Superior temporal gyrus (tissue), 1 donor: ENCODE results near the gene MMP19.
"Not testable (repeated sequence)": the region's sequence is repeated elsewhere in the genome, so short reads cannot be mapped to it uniquely, and the experiment has no call there.

Experiments used
- DNase-seq: peaks from one replicate; pipeline ENCODE4 v3.0.0-alpha.2; 2016; ENCODE audit errors: extremely low spot score

MMP19 gene, protein sequence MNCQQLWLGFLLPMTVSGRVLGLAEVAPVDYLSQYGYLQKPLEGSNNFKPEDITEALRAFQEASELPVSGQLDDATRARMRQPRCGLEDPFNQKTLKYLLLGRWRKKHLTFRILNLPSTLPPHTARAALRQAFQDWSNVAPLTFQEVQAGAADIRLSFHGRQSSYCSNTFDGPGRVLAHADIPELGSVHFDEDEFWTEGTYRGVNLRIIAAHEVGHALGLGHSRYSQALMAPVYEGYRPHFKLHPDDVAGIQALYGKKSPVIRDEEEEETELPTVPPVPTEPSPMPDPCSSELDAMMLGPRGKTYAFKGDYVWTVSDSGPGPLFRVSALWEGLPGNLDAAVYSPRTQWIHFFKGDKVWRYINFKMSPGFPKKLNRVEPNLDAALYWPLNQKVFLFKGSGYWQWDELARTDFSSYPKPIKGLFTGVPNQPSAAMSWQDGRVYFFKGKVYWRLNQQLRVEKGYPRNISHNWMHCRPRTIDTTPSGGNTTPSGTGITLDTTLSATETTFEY

DNA sequence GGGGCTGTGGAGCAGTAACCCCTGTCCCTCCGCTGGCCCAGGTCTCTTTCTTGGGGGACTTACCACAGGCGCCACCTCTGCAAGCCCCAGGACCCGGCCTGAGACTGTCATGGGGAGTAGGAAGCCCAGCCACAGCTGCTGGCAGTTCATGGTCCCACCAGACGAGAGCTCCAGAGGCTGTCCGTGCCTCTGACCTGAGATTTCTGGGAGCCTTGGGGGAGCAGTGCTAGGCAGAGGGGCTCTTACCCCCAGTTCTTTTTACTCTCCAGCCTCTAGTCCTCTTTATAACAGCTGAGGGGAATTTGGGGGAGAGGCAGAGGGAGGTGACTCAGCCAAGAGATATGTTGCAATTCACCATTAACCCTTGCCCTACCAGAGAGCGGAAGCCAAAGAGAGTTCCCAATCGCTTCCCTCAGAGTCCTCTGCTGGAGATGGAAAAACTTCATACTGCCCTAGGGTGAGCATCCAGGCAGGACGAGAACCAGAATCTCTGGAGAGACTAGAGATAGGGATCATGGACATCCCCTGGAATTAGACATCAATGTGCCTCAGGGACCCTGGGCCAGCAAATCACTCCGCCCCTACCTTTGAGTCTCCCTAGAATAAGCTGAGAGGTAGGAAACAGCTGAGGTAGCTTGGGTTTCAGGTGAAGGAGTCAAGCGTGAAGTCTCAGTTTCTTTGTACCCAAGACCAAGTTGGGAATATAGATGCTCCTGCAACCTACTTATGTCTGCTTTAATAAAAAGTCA lies at the start of gene MMP19:
Gene MMP19, minus strand, starts transcription at position 256 of the 749 bp plus-strand sequence. Its CDS starts 106 bp downstream, at position 150.
- no peak for DNase-seq

DNA sequence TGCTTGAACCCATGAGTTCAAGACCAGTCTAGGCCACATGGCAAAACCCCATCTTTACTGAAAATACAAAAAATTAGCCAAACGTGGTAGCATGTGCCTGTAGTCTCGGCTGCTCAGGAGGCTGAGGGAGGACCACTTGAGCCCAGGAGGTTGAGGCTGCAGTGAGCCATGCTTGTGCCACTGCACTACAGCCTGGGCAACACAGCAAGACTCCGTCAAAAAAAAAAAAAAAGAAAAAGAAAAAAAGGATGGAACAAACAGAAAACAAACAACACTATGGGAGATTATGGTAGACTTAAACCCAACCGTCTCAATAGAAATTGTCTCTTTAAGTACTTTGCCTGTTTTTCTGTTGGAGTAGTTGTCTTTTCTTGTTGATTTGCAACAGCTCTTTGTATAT lies 48.6 kb upstream of the MMP19 start:
- DNase-seq, result no peak

DNA sequence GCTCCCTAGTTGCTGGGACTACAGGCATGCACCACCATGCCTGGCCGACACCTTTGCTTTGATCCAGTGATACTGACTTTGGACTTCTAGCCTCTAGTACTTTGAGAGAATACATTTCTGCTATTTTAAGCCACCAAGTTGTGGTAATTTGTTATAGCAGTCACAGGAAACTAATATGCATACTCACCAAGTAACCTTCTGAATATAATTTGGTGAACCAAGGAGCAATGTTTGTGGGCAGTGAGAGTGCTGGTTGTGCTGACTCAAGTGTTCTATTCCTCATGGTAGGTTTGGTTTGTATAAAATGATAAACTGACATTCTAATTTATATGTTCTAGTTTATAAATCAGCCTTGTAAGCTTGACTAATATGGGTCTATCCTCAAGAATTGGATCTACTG lies 42.4 kb upstream of the MMP19 start:
- no peak for DNase-seq

DNA sequence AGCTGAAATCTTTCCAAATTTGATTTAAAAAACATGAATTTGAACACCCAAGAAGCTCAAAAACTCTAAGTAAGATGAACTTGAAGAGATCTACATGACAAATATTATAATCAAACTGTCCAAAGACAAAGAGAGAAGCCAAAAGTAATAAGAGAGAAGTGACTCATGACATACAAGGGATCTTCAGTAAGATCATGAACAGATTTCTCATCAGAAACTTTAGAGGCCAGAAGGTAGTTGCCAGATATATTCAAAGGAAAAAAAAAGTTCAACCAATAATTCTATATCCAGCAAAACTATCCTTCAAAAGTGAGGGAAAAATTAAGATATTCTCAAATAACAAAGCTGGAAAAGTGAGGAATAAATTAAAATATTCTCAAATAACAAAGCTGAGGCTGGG lies 35.1 kb upstream of the MMP19 start:
- no peak for DNase-seq

DNA sequence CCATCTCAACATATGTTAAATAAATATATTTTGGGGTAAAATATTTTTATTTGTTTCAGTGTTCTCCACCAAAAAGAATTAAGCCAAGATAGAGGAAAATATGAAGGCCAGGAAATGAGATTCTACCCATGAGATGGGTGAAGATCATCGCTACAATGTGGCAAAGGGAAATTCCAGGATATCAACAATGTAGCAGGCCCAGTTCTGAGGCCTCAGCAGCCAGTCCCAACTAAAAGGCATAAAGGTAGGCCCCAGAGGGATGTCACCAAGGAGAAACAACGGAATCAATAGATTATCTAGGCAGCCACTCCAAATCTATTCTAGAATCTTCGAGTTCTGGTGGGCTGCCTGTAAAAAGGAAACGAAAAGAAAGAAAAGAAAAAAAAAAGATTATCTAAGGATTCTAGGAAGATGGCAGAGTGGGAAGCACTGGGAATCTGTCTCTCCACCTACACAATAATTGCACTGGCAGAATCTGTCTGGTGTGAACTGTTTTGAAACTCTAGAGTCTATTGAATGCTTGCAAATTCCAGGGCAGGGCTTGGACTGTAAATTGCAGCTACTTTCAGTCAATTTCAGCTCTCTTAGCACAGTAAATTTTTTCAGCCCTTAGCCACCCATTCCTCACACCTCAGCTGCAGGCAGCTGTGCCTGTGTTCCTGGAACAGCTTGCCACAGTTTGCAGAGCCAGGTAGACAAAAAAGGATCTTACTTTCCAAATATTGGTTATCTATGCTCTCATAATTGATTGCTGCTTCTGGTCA lies 33.1 kb upstream of the MMP19 start:
- peak; percentile 40 for DNase-seq

DNA sequence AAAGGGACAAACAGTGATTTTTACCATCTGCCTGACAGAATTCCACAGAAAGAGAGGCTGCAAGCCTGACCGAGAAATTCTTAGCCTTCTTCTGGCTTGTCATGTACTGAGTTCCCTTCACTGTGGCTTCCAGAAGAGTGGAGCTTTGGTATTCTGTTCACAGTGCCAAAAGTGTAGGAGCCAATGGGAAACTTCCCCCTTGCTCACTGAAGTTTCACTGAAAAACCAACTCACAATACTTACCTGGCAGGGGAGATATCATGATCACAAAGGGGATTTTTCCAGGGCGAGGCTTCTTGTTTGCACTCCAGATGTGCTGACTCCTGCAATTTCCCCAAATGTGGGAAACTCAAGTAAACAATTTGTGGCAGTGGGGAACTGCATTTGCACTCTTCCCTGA lies 31.7 kb upstream of the MMP19 start:
- no peak for DNase-seq

DNA sequence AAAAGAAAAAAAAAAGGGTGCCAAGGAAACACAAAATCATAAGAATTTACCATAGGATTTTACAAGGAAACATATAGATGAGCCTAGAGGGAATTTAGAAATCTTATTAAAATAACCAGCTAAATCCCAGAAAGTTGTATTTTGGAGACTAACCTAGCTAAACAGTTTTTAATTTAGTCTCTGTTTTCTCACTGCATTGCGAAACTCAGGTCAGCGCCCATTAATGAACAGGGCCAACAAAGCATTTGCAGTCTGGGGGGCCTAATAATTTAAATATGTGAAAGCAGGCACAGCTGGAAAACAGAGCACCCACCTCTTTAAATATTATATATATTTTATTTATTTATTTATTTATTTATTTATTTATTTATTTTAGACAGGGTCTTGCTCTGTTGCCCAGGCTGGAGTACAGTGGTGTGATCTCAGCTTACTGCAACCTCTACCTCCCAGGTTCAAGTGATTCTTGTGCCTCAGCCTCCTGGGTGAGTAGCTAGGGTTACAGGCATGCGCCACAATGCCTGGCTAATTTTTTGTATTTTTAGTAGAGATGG lies 23.8 kb upstream of the MMP19 start:
- DNase-seq, result not testable (repeated sequence)

DNA sequence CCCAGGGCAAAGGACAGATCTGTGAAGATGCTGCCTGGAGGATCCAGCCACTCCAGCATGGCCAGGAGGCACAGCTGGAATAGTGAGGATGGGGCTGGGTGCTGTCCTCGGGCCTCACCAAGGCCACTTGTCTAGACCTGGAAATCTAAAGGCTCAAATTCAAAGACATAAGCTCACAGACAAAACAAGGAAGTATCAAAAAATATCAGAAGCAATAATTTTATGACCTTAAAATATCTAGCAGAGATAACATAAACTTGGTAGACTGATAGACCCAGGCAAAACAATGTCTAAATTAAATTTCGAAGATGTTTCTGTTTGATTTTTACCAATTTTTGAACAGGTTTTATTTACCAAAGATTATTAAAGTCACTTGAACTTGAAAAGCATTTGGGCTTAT lies 22.6 kb upstream of the MMP19 start:
- DNase-seq, result no peak

DNA sequence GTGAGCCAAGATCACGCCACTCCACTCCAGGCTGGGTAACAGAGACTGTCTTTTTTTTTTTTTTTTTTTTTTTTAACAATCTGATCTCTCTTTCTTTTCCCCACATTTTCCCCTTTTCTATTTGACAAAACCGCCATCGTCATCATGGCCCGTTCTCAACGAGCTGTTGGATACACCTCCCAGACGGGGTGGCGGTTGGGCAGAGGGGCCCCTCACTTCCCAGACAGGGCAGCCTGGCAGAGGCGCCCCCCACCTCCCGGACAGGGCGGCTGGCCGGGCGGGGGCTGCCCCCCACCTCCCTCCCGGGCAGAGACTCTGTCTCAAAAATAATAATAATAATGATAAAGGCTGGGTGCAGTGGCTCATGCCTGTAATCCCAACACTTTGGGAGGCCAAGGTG lies 20.2 kb upstream of the MMP19 start:
- DNase-seq, result not testable (repeated sequence)

DNA sequence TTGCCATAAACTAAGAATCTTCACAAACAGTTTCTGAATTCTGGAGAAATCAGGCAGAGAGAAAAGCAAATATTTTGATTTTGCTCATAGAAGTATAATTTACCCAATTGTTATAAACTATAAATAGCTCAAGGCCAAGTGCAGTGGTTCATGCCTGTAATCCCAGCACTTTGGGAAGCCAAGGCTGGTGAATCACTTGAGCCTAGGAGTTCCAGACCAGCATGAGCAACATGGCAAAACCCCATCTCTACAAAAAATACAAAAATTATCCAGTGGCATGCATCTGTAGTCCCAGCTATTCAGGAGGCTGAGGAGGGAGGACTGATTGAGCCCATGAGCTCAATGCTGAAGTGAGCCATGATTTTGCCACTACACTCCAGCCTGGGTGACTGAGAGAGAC lies 19.6 kb upstream of the MMP19 start:
- DNase-seq, result no peak

DNA sequence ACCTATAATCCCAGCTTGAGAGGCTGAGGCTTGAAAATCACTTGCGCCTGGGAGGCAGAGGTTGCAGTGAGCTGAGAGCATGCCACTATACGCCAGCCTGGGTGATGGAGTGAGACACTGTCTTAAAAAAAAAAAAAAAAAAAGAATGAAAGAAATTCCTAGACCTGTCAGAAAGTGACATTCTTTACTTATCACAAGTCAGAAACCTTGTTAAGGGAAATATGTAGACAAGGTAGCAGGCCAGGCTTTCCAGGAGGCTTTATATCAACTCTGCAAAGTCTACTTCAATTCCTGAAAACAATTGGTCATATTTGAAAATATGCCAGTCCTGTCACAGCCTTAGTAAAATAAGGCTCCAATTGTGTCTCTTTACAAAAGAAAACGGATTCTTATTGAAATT lies 19.1 kb upstream of the MMP19 start:
- DNase-seq, result no peak

DNA sequence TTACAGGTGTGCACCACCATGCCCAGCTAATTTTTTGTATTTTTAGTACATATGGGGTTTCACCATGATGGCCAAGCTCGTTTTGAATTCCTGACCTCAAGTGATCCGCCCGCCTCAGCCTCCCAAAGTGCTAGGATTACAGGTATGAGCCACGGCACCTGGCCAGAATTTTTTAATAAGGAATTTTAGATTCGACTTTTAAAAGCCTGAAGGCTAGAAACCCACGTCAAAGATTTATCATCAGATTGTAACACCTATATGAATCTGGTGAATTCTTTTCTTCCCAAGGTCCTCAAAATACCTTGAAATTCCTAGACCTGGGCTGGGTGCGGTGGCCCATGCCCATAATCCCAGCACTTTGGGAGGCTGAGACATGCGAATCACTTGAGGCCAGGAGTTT lies 18.7 kb upstream of the MMP19 start:
- DNase-seq, result no peak

DNA sequence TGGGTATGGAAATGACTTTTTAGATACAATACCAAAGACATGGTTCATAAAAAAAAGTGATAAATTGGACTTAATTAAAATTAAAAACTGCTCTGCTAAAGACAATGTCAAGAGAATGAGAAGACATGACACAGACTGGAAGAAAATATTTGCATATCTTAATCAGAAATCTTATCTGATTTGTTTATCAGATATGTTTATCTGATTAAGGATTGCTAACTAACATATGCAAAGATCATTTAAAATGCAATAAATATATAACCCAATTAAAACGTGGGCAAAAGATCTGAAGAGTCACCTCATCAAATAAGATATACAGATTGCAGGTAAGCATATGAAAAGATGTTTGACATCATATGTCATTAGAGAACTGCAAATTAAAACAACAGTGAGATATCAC lies 10.0 kb upstream of the MMP19 start:
- no peak for DNase-seq

DNA sequence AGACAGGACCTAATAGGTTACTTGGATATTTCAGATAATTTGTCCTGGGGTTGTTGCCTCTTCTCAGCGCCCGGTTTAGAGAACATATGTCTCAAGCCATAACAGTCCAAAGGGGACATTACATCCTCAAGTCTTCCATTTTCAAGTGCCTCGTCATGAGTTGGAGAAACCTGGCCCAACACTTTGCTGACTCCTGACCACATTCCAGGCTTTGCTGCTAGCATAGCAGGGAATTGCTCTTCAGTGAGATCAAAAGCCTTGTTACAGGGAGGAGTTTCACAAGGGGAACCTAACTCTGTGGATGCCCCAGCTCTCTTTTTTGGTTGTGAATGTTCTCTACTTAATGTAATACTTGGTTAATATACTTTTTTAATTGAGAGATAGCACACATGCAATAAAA lies 8.2 kb upstream of the MMP19 start:
- no peak for DNase-seq

DNA sequence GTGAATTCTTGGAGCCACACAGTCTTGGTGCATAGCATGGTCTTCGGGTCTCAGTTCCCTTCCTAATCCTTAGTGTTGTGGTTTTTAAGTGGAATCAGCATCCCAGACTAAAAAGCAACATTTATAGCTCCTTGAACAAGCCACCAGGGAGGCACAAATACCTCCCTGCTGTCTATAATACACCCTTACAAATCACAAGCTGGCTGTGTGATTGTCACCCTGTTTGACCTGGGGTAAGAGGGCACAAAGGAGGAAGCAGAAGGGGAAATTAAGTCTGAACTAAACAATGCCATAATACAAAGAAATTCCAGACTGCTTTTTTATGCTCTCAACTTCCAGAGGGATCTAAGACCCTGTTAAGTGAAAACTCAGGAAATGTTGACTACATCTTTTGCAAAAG lies 7.7 kb upstream of the MMP19 start:
- no peak for DNase-seq

DNA sequence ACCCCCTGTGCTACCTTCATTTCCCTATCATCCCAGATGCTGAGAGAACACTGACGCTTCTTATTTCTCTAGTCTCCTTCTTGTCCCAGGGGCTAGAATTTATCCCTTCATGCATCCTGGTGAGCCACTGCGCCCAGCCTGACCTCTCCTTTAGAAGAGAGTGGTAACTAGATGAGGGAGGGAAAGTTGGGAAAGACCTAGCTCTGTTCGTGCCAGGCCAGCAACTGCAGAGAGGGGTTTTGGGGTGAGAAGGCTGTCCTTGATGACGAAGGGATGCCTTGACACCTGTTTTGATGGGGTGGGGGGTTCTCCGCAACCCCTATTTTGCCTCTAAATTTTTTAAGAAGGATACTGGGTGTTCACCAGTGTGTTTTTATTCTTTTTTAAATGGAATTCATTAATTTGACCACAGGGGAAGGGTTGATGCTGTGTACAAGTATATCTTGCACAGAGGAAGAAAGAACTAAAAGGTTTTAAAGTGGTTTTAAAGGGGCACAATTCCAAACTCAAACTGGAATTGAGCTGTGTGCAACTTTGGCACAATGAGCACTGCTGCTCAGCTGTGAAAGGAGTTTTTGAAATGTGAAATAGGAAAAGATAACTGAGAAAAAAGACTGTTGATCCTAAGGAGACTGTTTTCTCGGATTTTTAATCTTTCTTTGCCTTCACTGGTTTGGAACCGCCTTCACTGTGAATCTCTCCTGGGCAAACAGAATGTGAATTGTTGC lies 7.0 kb upstream of the MMP19 start:
- DNase-seq, result no peak

DNA sequence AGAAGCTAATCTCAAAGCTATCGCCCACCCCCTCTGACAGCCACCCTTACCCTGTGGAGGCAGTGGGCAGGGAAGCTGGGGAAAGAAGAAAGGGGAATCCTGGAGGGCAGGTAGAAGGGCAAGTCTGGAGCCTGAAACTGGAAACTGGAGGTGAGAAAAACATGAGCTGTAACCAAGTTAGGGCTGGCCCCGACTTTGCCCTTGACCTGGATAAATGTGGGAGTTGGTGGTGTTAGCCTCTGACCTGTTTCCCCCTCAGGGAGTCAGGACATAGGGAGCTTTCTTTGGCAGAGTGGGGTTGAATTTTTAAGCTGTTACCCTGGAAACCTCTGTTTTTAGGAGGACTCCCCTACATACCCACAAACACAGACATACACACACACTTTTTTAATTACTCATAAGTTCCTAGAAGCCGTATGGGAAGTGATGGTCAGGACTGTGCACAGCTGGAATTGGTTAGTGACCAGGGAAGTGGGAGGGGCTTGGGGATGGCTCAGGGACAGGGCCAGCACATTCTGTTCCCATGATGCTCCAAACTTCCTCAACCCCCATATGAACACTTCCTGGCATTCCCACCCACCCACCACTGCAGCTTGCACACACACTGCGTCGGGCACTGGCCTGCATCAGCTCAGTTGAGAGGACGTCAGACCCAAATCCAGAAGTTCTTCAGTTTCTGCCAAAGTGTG lies 5.0 kb upstream of the MMP19 start:
- DNase-seq, result peak; percentile 17

DNA sequence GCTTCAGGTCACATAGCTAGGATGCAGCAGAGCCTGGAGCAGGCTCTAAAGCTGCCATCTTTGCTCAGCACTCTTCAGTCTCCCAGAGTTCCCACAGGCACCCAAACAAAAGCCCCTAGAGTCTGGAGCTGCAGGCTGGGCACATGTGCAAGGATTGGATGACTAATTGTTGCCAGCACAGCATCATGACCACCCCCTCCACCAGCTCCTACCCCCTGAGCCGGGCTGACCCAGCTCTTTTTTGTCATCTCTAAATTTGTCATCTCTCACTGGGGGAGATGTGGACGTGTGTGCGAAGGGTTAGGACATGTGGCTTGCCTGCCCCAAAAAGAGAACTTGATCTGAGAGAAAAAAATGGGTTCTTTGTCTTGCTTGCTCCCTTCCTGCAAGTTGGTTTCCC lies 4.3 kb upstream of the MMP19 start:
- DNase-seq, result no peak

DNA sequence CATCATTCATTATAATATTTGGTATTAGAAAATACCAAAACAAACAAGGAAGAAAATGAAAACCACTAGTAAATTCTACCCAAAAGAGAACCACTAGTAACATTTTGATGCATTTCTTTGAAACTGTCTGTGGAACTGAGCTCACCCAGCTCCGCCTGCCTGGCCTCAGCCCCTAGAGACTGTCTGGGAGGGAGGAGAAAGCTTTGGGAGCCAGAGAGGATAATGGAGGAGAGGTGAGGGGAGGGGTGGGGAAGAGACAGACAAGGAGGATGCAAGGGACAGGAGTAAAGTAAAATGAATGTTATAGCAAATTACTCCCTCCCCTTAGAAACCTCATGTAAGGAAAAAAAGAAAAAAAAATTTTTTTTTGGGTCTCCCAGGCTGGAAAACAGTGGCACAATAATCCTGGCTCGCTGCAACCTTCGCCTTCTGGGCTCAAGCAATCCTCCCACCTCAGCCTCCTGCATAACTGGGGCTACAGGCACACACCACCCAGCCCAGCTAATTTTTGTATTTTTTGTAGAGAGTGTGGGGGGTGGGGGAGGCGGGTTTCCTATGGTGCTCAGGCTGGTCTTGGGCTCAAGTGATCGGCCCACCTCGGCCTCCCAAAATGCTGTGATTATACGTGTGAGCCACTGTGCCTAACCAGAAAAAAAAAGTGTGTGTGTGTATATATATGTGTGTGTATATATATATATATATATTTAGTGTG lies 3.2 kb upstream of the MMP19 start:
- DNase-seq, result no peak

DNA sequence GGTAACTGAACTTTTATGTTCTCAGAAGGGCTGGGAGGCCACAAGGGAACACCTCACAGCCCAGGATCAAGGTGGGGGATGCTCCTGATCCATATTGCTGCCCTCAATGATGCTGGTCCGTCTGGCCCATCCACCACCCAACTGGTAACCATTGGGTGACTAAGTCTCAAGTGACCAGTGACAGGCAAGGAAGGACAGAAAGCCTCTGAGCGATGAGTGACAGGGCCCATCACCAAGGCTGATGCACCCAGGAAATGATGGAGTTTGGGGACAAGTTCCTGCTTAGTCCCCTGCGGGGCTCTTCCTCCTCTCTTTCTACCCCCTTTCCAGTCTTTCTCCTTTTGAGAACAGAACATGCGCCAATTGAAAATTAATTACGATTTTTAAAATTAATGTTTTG lies 2.6 kb upstream of the MMP19 start:
- DNase-seq, result no peak
